Adipocyte (in vitro differentiated cells): Measurements from ENCODE around the gene TM9SF1.
A peak's percentile ranks its signal among the peaks of the same experiment; 100 is the strongest.

Experiments
- DNase-seq: peaks from one replicate; pipeline ENCODE4 v3.0.0-alpha.2; 2015; ENCODE audit warnings: low read depth
- H3K27me3 ChIP-seq: replicated peaks from 2 replicates; pipeline ENCODE4 v1.7.0; 2013; ENCODE audit warnings: mild to moderate bottlenecking, low read length, moderate library complexity; ENCODE audit not compliant: control insufficient read depth, insufficient read depth
- H3K36me3 ChIP-seq: 2 replicates; pipeline ENCODE4 v1.7.0; 2013; ENCODE audit warnings: low read length, mild to moderate bottlenecking, moderate library complexity; ENCODE audit not compliant: control insufficient read depth, insufficient read depth, severe bottlenecking
- H3K4me1 ChIP-seq: 2 replicates; pipeline ENCODE4 v1.7.0; 2013; ENCODE audit warnings: mild to moderate bottlenecking, low read length, moderate library complexity; ENCODE audit not compliant: control insufficient read depth, insufficient read depth
- H3K4me3 ChIP-seq: 2 replicates; pipeline ENCODE4 v1.7.0; 2013; ENCODE audit warnings: mild to moderate bottlenecking, low read length, moderate library complexity
- H3K9ac ChIP-seq: 2 replicates; pipeline ENCODE4 v1.7.0; 2013; ENCODE audit warnings: mild to moderate bottlenecking, low read length, moderate library complexity
- H3K9me3 ChIP-seq: 2 replicates; pipeline ENCODE4 v1.7.0; 2013; ENCODE audit warnings: mild to moderate bottlenecking, low read length, moderate library complexity; ENCODE audit not compliant: control insufficient read depth

Gene TM9SF1

GRCh38 chr14:24155100-24155499, 40.1 kb downstream of the TM9SF1 start:
- no peaks in the 10 kb centered on the region for H3K4me1 ChIP-seq
- H3K36me3 ChIP-seq = peaks cover 77% of the 10 kb centered on the region
- no peaks in the 10 kb centered on the region for H3K9me3 ChIP-seq
- no peak overlapping the region for H3K4me3 ChIP-seq
- no peak overlapping the region for H3K9ac ChIP-seq
- no peaks in the 10 kb centered on the region for H3K27me3 ChIP-seq
- DNase-seq = no peak

- H3K9me3 ChIP-seq = no peaks in the 10 kb centered on the region
- no peak overlapping the region for H3K9ac ChIP-seq
- no peaks in the 10 kb centered on the region for H3K27me3 ChIP-seq
- no peak for DNase-seq
- H3K4me3 ChIP-seq = no peak overlapping the region
- peaks cover 10% of the 10 kb centered on the region for H3K4me1 ChIP-seq
- H3K36me3 ChIP-seq = peaks cover 60% of the 10 kb centered on the region
These were observed 43.7 kb downstream of the TM9SF1 start for GRCh38 chr14:24151404-24152080.

- H3K36me3 ChIP-seq = peaks cover 56% of the 10 kb centered on the region
- H3K4me3 ChIP-seq = no peak overlapping the region
- H3K9ac ChIP-seq = no peak overlapping the region
- no peaks in the 10 kb centered on the region for H3K27me3 ChIP-seq
- no peaks in the 10 kb centered on the region for H3K9me3 ChIP-seq
- H3K4me1 ChIP-seq = peaks cover 13% of the 10 kb centered on the region
- DNase-seq = no peak
These were observed 44.2 kb downstream of the TM9SF1 start for GRCh38 chr14:24150993-24151392.

- Histone ChIP-seq H3K36me3 (peaks cover 52% of the 10 kb centered on the region), H3K9me3 (no peaks in the 10 kb centered on the region), H3K27me3 (no peaks in the 10 kb centered on the region), H3K4me3 (no peak overlapping the region), H3K4me1 (peaks cover 17% of the 10 kb centered on the region), H3K9ac (no peak overlapping the region)
- no peak for DNase-seq
These were observed 44.7 kb downstream of the TM9SF1 start for GRCh38 chr14:24150567-24150966.

- Histone ChIP-seq H3K4me3 (no peak overlapping the region), H3K27me3 (no peaks in the 10 kb centered on the region), H3K4me1 (peaks cover 21% of the 10 kb centered on the region), H3K9ac (no peak overlapping the region), H3K9me3 (no peaks in the 10 kb centered on the region), H3K36me3 (peaks cover 47% of the 10 kb centered on the region)
- no peak for DNase-seq
These were observed 45.2 kb downstream of the TM9SF1 start for GRCh38 chr14:24150061-24150460.

- peaks cover 41% of the 10 kb centered on the region for H3K36me3 ChIP-seq
- no peak overlapping the region for H3K9ac ChIP-seq
- H3K27me3 ChIP-seq = no peaks in the 10 kb centered on the region
- no peak overlapping the region for H3K4me3 ChIP-seq
- no peaks in the 10 kb centered on the region for H3K9me3 ChIP-seq
- DNase-seq = no peak
- H3K4me1 ChIP-seq = peaks cover 21% of the 10 kb centered on the region
These were observed 45.8 kb downstream of the TM9SF1 start for GRCh38 chr14:24149302-24149969.

- Histone ChIP-seq H3K9me3 (no peaks in the 10 kb centered on the region), H3K27me3 (no peaks in the 10 kb centered on the region), H3K36me3 (peaks cover 36% of the 10 kb centered on the region), H3K4me1 (peaks cover 31% of the 10 kb centered on the region), H3K4me3 (peak overlapping the region; percentile 97), H3K9ac (peak overlapping the region; percentile 95)
- DNase-seq = no peak
These were observed 47.3 kb downstream of the TM9SF1 start for GRCh38 chr14:24147761-24148428.

GRCh38 chr14:24146978-24147760, 48.1 kb downstream of the TM9SF1 start, which contains the start of gene RNF31:
TSS of gene RNF31 (plus strand) at chr14:24147498. CDS start at chr14:24147699, 201 bp downstream.
- Histone ChIP-seq H3K9me3 (no peaks in the 10 kb centered on the region), H3K9ac (peak within 1 kb of the TSS; percentile 95), H3K4me3 (peak within 1 kb of the TSS; percentile 97), H3K27me3 (no peaks in the 10 kb centered on the region), H3K4me1 (peaks cover 31% of the 10 kb centered on the region), H3K36me3 (peaks cover 31% of the 10 kb centered on the region)
- DNase-seq = peak; percentile 99

GRCh38 chr14:24146453-24146977, 48.7 kb downstream of the TM9SF1 start, which contains the start of gene PSME2:
TSS of gene PSME2 (minus strand) at chr14:24146610. CDS start at chr14:24146581, 29 bp downstream.
- H3K4me1 ChIP-seq = peaks cover 36% of the 10 kb centered on the region
- DNase-seq = peak; percentile 97
- H3K9me3 ChIP-seq = no peaks in the 10 kb centered on the region
- H3K9ac ChIP-seq = peak within 1 kb of the TSS; percentile 95
- peaks cover 24% of the 10 kb centered on the region for H3K36me3 ChIP-seq
- peak within 1 kb of the TSS; percentile 97 for H3K4me3 ChIP-seq
- H3K27me3 ChIP-seq = no peaks in the 10 kb centered on the region

GRCh38 chr14:24145690-24146452, 49.4 kb downstream of the TM9SF1 start:
- no peaks in the 10 kb centered on the region for H3K9me3 ChIP-seq
- DNase-seq = no peak
- H3K4me1 ChIP-seq = peaks cover 36% of the 10 kb centered on the region
- peaks cover 18% of the 10 kb centered on the region for H3K36me3 ChIP-seq
- no peaks in the 10 kb centered on the region for H3K27me3 ChIP-seq
- peak overlapping the region; percentile 97 for H3K4me3 ChIP-seq
- peak overlapping the region; percentile 92 for H3K9ac ChIP-seq
